ENCODE measurements around the gene TRAPPC2.
A peak's percentile ranks its signal among the peaks of the same experiment; 100 is the strongest.
"Not testable (repeated sequence)": the region's sequence is repeated elsewhere in the genome, so short reads cannot be mapped to it uniquely, and the experiment has no call there.

Gene TRAPPC2

DNA sequence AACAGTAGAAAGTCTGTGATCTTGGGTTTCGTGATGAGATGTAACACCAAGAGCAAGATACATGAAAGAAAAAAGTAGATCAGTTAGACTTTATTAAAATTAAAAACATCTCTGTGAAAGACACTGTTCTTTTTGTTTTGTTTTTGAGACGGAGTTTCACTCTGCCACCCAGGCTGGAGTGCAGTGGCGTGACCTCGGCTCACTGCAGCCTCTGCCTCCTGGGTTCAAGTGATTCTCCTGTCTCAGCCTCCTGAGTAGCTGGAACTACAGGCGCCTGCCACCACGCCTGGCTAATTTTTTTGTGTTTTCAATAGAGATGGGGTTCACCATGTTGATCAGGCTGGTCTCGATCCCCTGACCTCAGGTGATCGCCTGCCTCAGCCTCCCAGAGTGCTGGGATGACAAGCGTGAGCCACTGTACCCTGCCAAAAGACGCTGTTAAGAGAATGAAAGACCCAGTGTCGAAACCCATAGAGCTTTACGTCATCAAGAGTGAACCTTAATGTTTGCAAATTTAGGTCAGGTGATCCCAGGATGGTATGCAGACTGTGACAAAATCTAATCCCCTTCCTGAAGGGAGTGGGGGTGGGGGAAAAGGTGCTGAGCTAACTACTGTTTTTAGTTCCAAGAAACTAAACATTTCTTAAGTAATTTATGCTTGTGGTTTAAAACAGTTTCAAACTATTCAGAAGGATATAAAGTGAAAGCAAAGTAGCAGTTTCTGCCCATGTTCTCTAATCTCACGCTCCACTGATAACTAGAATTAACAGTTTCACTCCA, 8.2 kb upstream of the TRAPPC2 start:
- peak; percentile 63 to 83 for DNase-seq

DNA sequence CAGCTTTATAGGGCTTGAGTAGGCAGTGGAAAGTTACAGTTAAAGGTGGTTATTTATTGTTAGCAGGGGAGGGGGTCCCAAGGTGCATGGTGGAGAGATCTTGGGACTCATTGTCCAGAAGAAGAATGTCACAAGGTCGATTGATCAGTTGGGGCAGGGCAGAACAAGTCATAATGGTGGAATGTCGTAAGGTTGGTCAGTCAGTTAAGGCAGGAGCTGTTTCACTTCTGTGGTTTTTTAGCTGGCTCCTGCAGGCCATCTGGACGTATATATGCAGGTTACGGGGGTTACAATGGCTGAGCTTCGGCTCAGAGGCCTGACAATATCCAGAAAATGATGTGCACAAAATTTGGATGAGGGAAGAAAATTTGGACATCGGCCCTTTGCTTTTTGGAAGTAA, 7.3 kb upstream of the TRAPPC2 start:
- DNase-seq, result no peak

GRCh38 chrX:13733506-13733905, 914 bp downstream of the TRAPPC2 start:
- no peak for DNase-seq

- no peak for DNase-seq
Measured at GRCh38 chrX:13732246-13733067, 2.0 kb downstream of the TRAPPC2 start.

DNA sequence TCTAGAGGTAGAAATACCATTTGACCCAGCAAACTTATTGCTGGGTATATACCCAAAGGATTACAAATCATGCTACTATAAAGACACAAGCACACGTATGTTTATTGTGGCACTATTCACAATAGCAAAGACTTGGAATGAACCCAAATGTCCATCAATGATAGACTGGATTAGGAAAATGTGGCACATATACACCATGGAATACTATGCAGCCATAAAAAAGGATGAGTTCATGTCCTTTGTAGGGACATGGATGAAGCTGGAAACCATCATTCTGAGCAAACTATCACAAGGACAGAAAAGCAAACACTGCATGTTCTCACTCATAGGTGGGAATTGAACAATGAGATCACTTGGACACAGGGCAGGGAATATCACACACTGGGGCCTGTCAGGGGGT, 3.9 kb downstream of the TRAPPC2 start:
- DNase-seq, result not testable (repeated sequence)

GRCh38 chrX:13726583-13726982, 7.8 kb downstream of the TRAPPC2 start:
- DNase-seq, result not testable (repeated sequence)

GRCh38 chrX:13724878-13725277, 9.5 kb downstream of the TRAPPC2 start:
- DNase-seq, result peak; percentile 49 to 71

DNA sequence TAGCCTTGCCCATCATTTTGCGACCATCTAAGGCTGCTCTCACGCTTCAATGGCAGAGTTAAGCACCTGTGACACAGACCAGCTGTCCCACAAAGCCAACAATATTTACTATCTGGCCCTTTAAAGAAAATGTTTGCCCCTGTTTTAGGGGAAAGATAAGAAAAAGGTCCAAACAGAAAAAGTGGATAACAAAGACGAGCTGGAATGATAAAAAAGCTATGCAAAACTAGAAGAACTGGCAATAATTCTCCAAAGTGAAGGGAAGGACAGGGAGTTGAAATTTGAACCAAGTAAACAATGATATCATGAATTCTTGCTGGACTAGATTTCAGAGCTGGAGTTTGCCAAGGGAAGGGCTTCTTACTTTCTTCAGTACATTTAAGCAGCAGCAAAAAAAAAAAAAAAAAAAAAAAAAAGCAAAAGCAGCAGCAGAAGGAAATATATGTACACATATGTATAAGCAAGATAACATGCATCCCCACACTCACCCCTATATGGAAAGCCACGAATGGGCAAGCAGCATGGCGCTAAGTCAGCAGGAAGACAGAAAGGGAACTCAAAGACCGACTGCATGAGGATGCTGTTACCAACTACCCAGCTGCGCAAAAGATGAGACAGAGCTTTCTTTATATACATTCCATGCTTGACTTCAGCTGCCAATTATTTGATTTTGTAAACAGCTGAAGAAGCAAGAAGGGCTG, 12.5 kb downstream of the TRAPPC2 start:
- DNase-seq, result no peak

DNA sequence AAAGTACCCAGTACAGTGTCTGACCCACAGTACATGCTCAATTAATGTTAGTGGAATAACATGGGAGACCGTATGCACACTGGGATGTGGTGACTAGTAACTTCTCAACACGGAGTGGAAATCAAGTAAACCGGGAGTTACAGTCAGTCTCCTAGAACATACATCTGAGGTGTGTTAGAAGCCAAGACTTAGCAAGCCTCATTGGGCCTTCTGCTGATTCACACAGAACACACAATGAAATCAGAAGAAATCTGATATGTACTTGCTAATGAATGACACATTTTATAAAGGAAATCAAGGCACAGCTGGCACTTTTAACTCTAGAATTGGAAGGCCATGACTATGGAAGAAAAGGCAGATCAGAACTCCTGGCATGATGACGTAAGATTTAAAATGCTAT, 13.0 kb downstream of the TRAPPC2 start:
- no peak for DNase-seq

DNA sequence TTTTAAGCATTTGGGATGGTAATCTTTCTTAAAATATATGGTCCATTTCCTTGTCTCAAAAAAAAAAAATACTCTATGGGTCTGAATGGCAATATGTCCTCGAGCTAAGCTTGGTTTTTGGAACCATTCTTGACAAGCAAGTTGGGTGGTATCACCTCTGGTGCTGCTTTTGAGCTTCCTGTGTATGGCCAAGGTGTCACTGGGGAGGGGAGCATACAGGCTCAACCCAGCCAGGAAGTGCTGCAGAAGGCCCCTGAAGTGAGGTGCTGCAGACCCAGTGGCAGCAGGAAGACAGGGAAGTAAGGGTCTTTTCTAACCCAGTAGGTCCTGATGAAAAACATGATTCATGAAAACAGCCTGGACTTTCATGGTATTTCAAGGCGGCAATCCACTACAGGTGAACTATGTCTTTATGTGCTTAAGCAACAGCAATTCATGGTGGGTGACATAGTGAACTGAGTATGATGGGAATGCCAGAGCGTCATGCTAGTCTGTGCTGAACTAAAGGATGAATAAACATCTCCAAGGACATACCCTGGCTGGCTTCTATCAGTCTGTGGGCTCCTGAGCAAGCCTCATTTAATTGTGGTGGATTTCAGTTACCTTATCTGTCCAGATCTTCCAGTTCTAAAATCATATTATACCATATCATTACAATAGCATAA, 15.1 kb downstream of the TRAPPC2 start:
- peak; percentile 20 to 48 for DNase-seq

- no peak for DNase-seq
Measured at GRCh38 chrX:13717700-13718472, 16.5 kb downstream of the TRAPPC2 start.

DNA sequence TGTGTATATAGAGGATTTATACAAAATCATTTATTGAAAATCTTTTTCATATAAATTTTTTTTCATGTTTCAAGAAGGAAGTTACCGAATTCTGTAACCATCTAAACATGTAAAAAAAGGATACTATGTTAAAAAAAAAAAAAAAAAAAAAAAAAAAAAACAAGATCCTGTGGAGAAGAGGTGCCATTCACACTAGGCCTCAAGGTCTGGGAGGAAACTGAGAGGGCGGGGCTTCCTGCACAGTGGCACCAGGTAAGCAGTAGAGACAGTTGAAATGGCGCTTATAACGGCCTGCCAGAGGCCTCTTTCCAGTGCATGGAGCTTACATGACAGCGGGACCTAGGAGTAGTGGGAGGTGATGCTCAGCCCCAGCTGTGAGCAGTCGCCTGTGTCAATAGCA, 17.5 kb downstream of the TRAPPC2 start:
- peak; percentile 57 to 75 for DNase-seq

DNA sequence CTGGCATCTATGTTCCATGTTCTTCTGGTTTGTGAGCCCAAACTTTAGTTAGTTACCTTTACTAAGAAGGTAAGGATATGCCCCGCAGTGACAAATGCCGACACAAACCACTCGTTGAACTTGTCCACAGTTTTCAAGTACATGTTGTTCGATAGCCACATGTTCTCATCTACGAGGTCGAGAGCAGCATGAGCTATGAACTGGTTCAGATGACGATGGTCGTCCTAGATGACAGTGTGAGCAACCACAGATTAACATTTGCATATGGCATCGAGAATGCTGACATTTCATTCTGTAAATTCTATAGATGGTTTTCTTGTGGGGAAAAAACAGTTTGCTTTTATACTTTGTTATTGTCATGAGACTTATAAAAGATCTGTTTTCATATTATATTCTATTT, 18.0 kb downstream of the TRAPPC2 start:
- DNase-seq, result no peak

GRCh38 chrX:13711141-13711540, 23.3 kb downstream of the TRAPPC2 start:
- no peak for DNase-seq

DNA sequence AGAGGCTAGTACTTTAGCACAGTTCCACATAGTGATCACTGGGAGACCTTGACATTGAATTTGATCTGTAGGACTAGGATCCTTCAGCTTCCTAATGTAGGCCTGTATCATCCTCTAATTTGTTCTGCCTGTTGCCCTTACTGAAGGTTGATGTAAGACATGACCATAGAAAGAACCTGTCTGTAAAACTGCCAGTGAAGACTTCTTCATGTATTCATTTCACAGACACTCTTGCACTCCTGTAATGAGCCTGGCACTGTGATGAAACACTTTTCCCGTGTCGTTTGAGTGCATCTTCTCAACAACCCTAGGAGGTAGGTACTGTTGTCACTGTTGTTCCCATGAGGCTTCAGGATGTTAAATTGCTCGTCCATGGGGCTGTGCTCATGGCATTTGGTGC, 30.8 kb downstream of the TRAPPC2 start:
- no peak for DNase-seq

DNA sequence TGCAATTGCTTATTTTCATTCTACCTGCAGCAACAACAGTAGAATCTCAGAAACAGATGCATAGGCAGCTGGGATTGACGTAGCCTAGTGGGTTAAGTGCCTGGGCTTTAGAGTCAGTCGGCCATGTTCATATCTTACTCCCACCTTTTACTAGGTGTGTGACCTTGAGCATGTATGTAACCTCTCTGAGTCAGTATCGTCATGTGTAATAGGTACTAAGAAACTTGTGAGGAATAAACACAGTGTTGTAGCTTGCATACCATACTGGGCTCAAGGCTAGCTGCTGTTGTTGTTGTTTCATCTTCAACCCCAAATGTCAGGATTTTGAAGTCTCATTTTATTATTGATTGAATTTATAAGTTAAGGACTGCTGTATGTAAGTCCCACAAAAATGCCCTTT, 31.3 kb downstream of the TRAPPC2 start:
- no peak for DNase-seq

GRCh38 chrX:13702111-13702789, 32.2 kb downstream of the TRAPPC2 start:
- no peak for DNase-seq

DNA sequence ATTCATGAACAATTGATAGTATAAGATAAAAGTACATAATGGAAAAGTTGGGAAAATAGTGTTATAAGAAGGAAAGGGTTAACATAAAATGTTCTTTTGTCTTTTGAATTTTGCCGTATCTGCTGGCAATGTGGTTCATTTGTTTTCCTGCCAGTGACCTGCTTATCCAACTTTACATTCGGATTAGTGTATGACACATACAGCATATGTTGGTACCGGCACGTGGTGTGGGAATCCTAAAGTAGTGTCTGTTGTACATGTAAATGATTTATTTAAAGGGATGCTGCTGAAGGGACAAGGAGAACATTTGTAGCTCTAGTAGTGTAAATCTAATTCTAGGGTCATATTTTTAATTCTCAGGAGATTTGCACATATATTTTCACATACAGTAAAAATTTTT, 34.0 kb downstream of the TRAPPC2 start:
- DNase-seq, result no peak

DNA sequence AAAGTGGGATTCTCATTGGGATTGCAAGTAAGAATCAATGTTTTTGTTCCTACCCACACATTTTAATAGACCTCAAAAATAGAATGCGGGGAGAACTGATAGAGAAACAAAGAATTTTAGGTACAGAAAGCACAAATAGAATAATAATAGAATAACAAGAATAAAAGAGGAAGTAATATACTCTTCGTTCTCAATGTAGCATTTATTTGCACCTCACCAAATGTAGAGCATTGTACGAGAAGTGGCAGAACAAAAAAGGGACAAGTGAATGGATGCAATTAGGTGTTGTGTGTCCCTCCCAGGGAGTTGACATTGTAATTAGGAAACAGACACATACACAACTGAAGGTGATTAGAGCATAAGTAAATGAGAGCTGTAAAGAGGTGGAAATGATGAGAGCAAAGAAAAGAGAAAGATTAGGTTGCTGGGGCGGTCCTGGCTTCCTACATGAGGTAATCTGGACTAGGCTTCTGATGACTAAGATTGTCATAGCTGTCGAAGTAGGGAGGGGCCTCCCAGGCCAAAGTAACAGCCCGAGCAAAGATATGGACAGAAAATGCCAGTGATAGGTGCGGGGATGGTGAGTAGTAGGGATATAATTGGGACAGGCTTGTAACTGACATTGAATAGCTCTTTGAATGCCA, 35.1 kb downstream of the TRAPPC2 start:
- no peak for DNase-seq

DNA sequence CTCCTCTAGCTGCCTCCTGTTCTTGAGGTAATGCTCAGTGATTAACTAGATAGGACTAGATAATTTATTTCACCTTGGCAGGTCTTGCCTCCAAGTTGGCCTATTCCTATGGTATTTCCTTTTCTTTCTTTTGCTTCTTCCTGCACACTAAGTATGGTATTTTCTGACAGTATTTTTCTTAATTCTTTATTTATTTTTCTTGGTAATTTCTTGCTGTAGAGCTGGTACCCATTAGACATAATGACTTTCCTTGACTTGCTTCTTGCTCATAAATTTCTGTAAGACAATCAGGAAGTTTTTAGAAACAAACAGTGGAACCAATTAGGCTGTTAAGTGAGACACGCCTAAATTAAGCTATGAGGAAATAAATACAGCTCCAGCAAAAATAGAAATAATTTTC, 36.0 kb downstream of the TRAPPC2 start:
- DNase-seq, result no peak

- DNase-seq, result no peak
Measured at GRCh38 chrX:13697976-13698375, 36.4 kb downstream of the TRAPPC2 start.
